Effector CD8-positive, alpha-beta T cell (primary cell): Measurements from ENCODE around the gene LRP1B.
"Not testable (repeated sequence)": the region's sequence is repeated elsewhere in the genome, so short reads cannot be mapped to it uniquely, and the experiment has no call there.

Experiments used
- DNase-seq: peaks from one replicate; lab custom pipeline; 2025; lab: John Stamatoyannopoulos, UW

LRP1B gene

DNA sequence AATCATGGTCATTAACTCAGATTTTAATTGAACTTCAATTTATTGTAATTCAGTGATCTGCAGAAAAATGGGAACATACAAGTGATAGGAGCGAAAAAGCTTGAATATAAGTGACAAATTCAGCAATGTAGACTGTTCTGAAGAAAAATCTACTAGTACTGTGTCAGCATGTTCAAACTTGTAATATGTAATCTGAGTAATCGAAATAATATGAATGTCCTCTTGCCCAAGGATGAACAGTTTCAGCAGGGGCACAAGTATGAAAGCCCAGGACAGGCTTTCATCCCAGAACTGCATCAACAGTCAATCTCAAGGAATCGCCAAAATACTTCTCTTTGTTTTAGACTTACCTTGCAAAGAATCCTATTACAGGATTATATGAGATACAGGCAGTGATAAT, 1110.5 kb downstream of the LRP1B start:
- DNase-seq = no peak

DNA sequence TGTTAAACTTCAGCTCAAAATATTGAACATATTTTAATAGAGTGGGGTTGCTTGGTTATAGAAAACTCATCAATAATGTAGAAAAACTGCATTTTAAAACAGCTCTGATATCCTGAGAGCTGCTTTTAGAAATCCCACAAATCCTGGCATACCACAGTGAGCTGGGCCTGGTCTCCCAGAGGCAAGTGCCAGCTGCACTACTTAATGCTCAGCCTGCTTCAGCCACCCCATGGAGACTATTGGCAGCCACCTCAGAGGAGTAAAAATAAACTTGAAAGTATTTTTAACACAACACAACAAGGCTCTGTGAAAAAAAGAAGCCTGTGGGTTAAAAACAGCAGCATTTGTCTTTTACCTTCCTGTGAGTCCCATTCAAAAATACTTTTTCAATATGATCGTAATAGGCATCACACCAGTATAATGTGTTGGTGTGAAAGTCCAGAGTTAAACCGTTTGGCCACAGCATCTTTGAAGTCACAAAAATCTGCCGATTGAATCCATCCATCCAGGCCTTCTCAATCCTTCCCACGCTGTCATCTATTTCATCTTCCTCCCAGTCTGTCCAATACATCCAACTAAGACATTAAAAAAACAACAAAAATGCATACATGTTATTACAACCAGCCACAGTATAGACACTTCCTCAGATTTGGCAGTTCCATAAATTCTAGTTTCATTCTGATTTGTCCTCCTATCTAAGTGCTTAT, 1115.3 kb downstream of the LRP1B start:
- no peak for DNase-seq

DNA sequence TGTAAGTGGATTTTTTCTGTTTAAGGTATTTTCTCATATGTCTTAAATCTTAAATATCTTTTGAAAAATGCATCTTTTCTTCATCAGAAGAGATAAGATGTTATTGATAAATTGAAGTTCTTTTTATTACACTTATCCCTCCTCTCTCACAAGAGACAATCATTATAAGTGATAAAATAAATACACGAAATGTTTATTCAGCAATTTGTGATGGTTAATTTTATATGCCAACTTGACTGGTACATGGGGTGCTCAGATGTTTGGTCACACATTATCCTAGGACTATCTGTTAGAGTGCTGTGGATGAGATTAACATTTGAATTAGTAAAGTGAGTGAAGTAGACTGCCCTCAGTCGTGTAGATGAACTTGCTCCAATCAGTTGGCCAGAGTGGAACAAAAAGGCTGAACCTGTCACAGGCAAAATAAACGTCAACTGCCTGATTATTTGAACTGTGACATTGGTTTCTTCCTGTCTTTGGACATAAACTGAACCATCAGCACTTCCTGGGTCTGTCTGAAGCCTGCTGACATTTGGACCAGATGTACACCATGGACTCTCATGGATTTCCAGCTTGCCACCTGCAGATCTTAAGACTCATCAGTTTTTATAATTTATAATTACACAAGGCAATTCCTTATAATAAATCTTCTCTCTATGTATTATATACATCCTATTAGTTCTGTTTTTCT, 1126.7 kb downstream of the LRP1B start:
- no peak for DNase-seq

DNA sequence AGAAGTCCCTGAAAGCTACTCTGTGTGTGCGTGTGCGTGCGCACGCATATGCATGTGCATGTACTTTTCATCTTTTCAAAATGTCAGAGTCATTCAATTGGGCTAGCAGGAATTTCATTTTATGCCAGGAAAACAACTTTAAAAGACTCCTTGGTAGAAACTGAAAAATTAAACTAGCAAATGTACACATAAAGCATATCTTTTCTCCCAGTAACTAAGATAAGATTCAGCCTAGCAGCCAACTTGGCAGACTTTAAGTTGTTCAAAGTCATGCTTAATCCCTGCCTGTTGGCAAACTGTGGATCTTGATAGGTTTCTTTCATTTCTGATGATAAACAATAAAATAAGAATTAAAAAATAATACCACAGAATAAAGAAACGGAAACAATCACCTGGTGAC, 1129.1 kb downstream of the LRP1B start:
- no peak for DNase-seq

DNA sequence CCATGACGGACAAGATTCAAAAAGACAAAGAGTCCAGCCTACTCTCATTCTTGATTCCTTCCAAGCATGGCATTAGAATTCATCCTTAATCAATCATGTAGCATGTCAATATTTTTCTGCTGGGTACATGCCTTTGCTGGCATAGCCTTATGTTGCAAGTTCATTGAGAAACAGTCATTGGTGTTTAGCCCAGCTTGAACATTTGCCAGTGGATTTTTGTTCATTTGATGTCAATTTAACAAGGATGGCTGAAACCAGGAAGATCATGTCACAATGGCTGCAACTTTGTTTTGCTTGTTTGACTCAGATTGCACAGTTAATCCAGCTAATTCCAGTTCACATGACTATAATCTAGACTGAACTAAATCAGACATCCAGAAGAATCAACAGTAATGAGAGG, 1132.2 kb downstream of the LRP1B start:
- no peak for DNase-seq

DNA sequence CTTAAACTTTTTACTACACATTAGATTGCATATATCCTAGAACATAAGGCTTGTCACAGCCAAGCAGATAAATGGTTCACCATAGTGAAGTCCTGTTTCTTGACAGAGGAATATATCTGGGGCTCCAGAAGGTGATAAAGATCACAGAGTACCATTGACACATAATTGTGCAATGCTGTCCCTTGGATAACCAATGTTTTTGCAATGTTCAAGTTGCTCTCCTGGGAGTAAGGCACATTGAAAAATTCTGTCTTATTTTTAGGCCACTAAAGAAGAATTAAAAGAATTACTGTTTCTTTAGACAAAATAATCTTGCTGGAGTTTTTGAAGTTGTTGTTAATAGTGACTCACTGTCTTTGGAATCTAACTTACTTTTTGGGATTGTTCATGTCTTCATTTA, 1132.8 kb downstream of the LRP1B start:
- no peak for DNase-seq

DNA sequence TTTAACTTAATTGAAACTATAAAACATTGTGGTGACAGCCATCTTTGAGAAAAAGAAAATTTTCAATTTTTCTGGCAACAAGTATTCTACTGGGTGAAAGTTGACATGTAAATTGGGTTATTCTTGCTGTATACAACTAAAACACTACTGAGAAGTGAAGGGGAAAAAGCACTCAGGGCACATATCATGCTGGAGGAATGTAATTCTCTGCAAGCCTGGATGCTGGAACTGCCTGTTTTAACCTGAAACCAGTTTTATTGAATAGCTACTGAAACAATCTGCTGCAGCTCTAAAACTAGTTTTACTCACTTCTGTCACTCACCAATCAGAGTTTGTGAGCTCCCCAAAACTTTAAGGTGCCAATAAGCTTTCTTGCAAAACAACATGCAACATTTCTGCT, 1136.0 kb downstream of the LRP1B start:
- DNase-seq = no peak

DNA sequence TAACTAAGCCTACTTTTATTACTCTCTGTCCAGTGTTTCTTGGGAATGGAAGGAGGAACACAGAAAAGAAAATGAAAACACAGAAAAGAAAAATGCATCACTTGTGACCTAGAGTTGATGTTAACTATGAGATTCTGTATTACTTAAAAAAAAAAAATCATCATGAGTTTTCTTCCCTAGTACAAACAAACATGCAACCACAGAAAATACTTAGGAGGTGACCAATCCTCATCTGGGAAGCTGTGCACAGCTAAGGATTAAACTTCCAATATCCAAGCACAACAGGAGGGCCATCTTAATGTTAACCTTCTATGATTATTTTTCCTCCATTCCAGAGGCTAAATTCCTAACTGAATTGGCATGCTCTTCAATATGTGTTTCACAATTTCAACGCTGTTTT, 1140.4 kb downstream of the LRP1B start:
- DNase-seq = no peak

DNA sequence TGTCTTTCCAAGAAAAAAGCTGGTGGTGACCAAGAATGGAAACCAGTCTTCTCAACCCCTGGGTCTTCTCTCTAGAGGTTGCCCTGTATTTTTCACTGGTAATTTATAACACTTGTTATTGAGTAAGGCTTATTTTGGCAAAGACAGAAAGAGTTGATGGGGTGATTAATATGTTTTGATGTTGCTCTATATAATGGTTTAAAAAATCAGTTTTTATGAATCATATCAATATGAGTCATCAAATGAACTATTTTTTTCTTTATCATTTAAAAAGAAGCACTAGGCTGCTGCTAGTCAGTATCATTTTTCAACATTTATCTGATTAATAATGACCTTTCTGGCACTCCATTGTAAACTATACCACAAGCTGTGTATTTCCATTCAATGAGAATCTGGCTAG, 1142.2 kb downstream of the LRP1B start:
- no peak for DNase-seq

DNA sequence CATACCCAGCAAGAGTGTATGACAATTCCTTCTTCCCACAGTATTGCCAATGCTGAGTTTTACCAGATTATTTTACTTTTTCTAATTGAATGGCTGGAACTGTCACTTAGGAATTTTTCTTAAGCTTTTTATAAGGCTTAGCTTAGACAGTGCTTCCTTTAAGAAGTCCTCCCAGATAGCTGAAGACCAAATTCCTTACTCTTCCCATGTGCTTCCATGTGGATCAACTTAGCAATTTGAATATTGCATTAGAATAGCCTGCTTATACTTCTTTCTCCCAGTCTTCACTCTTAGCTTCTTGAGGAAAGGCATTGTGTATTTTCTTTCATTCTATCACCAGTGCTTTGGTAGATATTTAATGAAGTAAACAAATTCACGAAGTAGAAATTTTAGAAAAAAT, 1144.4 kb downstream of the LRP1B start:
- DNase-seq = no peak

DNA sequence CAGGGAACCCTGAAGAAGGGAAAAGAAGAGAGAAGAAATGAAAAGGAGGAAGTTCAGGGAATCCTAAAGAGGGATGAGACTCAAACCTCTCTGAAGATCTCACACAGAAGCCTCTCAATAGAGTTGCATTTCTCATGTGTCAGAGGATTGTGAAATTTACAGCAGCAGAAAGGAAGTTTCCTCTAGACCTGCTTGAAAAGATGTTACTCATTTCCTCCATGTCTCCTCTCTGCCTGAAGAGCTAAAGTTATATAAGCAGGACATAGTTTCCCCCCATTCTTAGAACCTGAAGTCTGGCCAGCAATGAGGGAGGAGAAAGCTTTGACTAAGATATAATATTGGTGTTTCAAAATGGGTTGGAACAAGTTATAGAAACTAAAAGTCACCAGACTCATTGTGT, 1155.6 kb downstream of the LRP1B start:
- no peak for DNase-seq

DNA sequence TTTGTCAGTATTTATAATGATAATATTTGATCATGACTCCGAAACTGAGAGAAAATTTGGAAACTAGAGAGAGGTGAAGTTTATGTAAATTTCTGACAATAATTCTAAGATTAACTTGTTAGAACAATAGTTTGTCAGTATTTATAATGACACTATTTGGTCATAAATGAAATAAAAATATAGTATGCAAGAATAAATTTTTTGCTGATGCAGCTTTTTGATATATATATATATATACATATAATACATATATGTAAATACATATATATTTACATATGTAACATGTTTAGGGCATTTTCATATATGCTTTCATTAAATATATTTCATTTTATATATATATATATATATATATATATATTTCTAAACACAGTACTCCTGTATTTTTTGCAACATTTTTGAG, 1158.1 kb downstream of the LRP1B start:
- no peak for DNase-seq

DNA sequence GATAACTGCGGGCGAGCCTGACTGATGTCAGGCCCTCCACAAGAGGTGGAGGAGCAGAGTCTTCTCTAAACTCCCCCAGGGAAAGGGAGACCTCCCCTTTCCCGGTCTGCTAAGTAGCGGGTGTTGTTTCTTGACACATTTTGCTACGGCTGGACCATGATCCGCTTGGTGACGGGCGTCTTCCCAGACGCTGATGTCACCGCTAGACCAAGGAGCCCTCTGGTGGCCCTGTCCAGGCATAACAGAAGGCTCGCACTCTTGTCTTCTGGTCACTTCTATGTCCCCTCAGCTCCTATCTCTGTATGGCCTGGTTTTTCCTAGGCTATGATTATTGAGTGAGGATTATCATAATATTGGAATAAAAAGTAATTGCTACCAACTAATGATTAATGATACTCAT, 1166.5 kb downstream of the LRP1B start:
- DNase-seq = not testable (repeated sequence)

DNA sequence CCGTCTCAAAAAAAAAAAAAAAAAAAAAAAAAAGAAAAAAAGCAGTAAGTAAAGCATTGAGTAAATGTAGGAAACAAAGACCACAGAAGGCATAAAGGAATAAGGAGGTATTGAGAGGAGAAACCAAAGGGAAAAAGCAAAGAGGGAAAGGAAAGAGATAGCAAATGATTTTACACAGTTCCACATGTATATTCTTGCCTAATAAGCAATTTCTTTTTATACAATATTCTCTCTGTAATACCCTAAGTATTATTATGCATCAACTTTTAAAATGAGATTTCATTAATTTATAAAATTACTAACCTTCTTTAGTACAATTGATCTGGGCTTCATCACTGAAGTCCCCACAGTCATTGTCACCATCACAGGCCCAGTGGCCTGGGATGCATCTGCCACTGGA, 1180.9 kb downstream of the LRP1B start:
- DNase-seq = no peak

DNA sequence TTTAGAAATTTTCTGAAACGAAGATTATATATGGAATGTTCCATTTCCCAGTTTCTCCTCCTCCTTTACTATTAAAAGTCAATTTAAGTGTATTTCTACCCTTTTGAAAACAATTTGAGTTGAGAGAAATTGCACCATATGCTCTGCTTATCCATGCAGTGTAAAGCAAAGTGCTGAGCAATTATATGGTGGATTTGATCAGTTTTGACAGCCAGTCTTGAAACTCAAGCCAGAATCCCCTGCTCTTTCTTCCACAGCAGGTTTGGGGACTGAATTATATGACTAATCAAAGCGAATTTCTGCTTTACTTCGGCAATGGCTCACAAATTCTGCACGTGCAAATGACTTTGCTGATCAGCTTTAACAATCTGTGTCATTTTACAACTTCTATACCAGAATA, 1183.6 kb downstream of the LRP1B start:
- DNase-seq = no peak

DNA sequence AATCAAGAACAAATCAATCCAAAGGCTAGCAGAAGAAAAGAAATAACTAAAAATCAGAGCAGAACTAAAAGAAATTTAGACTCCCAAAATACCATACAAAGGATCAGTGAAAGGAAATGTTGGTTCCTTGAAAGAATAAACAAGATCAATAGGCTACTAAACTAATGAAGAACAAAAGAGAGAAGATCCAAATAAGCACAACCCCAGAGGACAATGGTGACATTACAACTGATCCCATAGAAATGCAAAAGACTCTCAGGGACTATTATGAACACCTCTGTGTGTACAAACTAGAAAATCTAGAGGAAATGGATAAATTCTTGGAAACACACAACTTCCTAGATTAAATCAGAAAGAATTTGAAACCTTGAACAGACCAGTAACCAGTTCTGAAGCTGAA, 1186.9 kb downstream of the LRP1B start:
- no peak for DNase-seq

DNA sequence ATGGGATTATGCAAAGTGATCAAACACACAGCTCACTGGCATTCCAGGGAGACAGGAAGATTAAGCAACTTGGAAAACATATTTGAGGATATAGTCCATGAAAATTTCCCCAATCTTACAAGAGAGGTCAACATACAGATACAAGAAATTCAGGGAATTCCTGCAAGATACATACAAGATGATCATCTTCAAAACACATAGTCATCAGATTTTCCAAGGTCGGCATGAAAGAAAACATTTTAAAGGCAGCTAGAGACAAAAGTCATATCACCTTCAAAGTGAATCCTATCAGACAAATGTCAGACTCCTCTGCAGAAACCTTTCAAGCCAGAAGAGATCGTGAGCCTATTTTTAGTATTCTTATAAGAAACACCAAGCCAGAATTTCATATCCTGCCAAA, 1188.5 kb downstream of the LRP1B start:
- no peak for DNase-seq

DNA sequence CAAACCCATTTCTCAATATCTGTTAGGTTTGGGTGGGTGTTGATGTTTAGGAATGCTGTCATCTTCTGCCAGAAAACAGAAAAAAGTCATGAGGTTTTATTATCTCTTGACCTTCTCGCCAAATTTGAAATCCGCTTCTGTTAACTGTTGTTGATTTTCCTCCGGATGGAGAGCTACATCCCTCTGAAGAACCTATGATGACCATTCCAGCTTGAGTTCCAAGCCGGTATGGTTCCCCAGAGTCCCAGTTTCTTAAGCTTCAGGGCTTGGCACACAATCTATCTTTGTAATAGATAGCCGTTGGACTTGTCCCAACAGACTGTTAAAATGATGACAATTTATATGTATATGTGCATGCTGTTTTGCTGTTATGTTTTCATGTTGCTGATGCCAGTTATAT, 1201.0 kb downstream of the LRP1B start:
- no peak for DNase-seq

DNA sequence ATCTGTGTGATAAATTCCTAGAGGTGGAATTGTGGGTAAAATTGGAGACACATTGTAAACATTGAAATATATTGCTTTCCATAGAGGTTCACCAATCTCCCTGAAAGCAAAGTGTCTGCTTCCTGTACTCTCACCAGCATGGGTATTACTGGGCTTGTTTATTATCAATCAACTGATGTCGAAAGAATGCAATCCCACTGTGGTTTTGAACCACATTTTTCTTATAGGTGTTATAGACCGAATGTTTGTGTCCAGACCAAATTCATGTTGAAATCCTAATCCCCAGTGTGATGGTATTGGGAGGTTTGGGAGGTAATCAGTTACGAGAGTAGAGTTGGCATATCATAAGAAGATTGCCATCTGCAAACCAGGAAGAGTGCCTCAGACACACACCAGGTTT, 1212.4 kb downstream of the LRP1B start:
- DNase-seq = no peak

DNA sequence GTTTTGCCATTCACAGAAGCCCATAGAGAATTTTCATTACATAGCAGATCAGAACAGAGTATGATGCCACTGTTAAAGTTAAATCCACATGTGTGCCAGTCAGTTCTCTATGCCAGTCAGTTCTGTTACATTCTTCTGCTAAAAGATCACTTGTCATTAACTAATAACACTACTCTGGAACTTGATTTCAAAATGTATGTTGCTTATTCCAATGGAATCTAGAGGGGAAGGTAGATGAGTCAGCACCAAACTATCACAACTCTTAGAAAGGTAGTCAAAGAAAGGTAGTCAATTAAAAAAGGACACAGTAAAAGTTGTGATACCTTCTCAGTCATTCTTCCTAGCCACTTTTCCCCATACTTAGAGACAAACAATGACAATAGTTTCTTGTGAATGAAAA, 1214.4 kb downstream of the LRP1B start:
- DNase-seq = no peak

DNA sequence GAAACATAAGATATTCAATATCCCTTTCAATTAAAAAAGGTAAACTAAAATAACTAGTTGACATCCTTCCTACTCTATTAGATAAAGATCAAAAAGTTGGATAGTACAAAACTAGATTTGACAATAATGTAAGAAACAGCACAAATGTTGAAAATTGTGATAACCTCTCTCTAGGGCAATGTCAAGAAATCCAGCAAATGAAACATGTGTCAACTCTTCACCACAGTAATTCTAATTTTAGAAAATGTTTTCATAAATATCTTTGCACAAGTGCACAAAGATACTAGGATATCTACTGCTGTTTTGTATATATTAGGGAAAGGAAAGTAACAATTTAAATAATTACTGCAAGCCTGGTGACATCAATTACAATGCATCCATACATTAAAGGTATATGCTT, 1220.1 kb downstream of the LRP1B start:
- DNase-seq = no peak

DNA sequence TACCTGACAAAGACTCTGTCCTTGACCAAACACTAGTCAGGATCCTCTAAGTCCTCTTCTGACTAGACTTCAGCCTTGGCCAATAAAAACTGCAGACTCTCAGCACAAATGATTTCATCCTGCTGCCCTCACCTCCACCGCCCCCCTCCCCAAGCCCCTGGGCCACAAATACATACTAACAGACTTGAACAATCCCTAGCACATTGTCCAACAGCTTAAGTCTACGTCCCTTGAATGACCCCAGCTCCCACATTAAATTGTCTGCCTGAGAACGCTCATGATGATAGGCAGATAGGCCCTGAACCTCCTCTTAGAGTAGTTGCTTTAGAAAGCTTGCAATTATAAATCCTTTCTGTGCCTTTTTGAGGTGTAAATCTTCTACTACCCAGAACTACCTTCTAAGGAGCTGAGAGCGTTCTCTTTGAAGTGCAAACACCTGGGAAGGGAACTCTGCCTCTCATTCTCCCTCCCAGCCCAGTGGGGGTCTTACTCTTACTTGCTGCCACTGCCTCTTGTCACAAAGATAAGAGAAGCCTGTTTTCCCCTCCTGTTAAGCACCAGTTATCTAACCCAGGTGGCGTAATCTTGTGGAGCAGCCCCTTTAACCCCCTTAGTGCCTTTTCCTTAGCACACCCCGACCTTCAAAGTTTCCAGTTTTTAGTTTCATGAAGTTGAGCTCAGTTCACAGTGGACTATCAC, 1225.6 kb downstream of the LRP1B start:
- DNase-seq = no peak

DNA sequence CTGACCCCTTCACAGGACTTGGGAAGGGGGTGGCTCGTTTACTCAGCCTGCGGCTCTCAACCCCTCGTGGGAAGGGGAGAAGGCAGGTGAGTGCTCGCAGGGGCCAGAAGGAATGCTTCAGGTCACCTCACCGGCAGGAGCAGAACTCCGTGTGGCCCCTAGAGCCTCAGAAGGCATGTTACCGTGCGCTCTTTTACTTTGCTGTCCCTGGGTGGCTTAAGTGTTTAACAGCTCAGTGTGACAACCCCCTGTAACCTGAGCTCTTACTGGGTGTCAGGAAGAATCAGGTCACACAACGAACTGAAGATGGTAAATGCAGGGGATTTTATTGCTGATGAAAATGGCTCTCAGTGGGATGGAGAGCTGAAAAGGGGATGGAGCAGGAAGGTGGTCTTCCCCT, 1235.4 kb downstream of the LRP1B start:
- no peak for DNase-seq
